SJCRH30 (cell line): Measurements from ENCODE around the gene EIPR1. TPM values are rescaled to one million over a fixed set of nuclear protein-coding genes. Genes with fewer than 3 reads are reported as not detected.
A peak's percentile ranks its signal among the peaks of the same experiment; 100 is the strongest.

ENCODE experiments used
- DNase-seq, 2 experiments: peaks; one replicate each; pipeline ENCODE4 v3.0.0-alpha.2; 2015 to 2020
- H3K27ac ChIP-seq: fragments of 250-450 bp; sonication (Bioruptor Pico); 2 replicates; pipeline ENCODE4 v1.5.1; 2020; ENCODE audit warnings: mild to moderate bottlenecking, moderate library complexity
- H3K27me3 ChIP-seq: fragments of 250-450 bp; sonication (Bioruptor Pico); 2 replicates; pipeline ENCODE4 v1.5.1; 2020; ENCODE audit warnings: mild to moderate bottlenecking, moderate library complexity
- H3K36me3 ChIP-seq: fragments of 250-450 bp; sonication (Bioruptor Pico); 2 replicates; pipeline ENCODE4 v1.5.1; 2020; ENCODE audit warnings: mild to moderate bottlenecking, moderate library complexity
- H3K4me1 ChIP-seq: fragments of 250-450 bp; sonication (Bioruptor Pico); 2 replicates; pipeline ENCODE4 v1.5.1; 2020; ENCODE audit warnings: mild to moderate bottlenecking, moderate library complexity
- H3K4me3 ChIP-seq: fragments of 250-450 bp; sonication (Bioruptor Pico); 2 replicates; pipeline ENCODE4 v1.5.1; 2020; ENCODE audit warnings: mild to moderate bottlenecking, moderate library complexity
- H3K9me3 ChIP-seq: fragments of 250-450 bp; sonication (Bioruptor Pico); replicated peaks from 2 replicates; pipeline ENCODE4 v1.5.1; 2020; ENCODE audit warnings: mild to moderate bottlenecking, moderate library complexity
- total RNA-seq: library from RNA; depleted of rRNA; stranded (reverse); fragments of >200 nt; shearing (Covaris generic); gene quantifications from 2 replicates; pipeline ENCODE4 v1.2.3, GENCODE V29; 2014

EIPR1 gene
- total RNA-seq, 1 experiment from 2014 or later, result 29.0 TPM

DNA sequence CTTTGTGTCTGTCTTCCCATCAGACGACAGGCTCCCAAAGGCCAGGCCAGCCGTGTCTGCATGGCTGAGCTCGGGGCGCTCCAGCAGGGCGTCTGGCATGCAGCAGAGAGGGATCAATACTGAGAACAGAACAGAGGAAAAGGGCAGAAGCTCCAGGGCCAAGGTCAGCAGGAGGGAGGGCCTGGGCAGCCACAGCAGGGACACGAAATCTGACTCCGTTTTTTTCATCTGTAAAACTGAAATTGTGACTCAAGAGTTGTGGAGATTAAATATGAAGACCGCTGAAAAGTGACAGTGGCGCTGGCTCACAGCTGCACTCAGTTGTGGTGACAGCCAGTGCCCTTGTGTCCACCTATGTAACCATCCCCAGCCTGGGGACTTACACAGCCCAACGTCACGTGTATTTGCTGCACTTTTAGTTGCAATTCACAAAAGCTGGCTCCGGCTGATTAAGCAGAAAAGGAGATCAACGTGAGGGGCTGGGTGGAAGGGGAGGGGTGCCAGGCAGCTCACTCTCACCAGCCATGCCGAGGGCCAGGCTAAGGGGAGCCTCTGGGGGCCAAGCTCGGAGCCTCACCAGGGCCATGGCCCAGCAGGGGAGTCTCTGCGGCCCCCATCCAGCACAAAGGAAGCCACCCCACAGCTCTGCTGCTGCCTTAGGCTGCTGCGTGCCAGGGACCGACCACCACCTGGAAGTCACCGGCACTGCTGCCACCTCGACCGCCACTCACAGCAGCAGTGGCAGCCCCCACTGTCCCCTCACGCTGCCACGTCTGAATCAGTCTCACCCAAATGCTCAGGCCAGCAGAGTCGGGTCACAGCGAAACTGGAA is 74.7 kb downstream of the EIPR1 start:
- Histone ChIP-seq H3K36me3 (no peaks in the 10 kb centered on the region), H3K27me3 (no peaks in the 10 kb centered on the region), H3K9me3 (no peaks in the 10 kb centered on the region), H3K4me3 (peak overlapping the region; percentile 52), H3K4me1 (peaks cover 8% of the 10 kb centered on the region), H3K27ac (peak overlapping the region; percentile 66)
- DNase-seq, result peak; percentile 25 to 49

DNA sequence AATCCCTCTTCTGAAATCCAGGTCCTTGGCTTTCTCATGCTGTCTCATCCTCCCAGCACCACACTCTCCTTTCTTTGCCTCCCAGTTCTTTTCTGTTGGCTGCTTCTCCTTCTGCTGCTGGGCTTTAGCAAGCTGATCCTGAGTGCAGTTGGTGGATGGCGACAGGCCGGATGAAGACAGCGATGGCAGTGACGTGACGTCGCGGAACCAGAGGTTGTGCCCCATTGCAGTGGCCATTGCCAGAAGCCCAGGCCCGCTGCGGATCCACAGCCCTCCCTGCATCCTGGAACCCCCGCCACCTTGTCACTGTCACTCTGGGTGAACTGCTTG is 75.2 kb downstream of the EIPR1 start:
- DNase-seq, result no peak
- no peak overlapping the region for H3K27ac ChIP-seq
- H3K27me3 ChIP-seq, result no peaks in the 10 kb centered on the region

DNA sequence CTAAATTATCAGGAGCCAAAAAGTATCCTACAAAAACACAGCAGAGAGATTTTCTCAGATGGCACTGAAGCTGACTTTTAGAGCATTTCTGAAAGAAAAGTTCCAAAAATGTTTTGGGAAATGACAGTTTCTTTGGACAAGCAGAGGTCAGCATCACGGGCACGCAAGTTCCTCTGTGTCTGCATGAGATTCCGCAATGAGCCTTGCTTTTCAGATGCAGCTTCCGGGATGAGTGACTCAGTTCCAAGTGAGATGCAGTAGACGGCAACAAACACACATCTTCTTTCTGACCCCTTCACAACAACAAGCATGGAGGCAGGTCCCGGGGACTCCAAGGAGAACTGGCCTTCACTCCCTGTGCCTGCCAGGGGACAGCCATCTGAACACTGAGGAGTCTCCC is 76.6 kb downstream of the EIPR1 start:
- Histone ChIP-seq H3K9me3 (no peaks in the 10 kb centered on the region), H3K36me3 (no peaks in the 10 kb centered on the region), H3K27ac (no peak overlapping the region), H3K4me1 (peaks cover 8% of the 10 kb centered on the region), H3K4me3 (no peak overlapping the region), H3K27me3 (no peaks in the 10 kb centered on the region)
- no peak for DNase-seq

More for the DNA sequence above, 75.2 kb downstream of the EIPR1 start:
- no peak overlapping the region for H3K4me3 ChIP-seq
- H3K4me1 ChIP-seq, result peaks cover 8% of the 10 kb centered on the region
- H3K36me3 ChIP-seq, result no peaks in the 10 kb centered on the region
- no peaks in the 10 kb centered on the region for H3K9me3 ChIP-seq

DNA sequence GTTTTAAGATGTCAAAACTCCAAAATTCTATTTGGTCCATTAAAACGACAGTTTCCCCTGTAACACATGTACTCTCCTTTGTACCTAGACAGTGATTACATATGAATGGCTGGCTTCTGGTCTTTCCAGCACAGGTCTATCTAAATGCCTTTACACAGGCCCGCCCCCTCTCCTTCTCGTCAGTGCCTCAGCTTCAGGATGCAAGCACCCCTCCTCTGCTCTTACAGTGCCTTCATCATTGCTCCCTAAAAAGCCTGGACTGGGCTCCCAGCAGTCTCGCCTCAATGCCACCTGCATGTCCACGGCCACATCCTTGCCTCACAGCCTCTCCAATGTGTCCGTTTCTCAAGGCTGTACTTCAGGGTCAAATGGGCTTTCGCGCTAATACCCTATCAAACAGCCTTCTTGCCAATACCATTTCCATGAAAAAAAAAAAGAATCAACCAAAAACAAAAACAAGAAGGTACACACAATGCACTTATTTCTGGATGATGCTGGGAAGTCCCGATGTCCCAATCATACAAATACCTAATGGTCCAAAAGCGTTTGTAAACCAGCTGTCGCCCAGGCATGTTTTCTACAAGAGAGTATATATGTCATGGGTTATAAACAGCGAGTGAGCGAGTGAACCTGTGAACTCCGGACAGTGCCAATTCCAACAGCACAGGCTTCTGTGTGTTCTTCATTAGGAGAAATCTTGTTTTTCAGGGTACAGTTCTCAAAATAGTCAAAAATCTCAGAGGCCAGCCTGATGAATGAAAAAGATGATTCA is 77.2 kb downstream of the EIPR1 start:
- peaks cover 8% of the 10 kb centered on the region for H3K4me1 ChIP-seq
- DNase-seq, result no peak
- H3K27ac ChIP-seq, result no peak overlapping the region

DNA sequence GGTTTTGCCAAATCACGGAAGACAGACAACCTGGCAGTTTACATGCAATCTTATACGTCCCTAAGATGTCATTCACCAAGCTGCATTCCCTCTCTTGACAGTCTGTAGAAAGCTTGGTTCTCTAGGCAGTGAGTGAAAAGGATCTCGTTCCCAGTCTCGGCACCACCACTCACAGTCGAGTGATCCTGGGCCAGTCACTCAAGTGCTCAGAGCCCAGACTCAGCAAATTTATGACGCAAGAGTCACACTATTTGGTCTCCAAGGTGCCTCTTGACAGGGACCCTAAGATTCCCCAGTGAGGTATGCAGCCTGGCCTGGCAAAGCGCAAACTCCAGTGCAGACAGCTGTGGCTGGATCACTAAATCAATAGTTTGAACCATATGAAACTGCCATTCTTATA is 77.9 kb downstream of the EIPR1 start:
- H3K4me1 ChIP-seq, result peaks cover 8% of the 10 kb centered on the region

More for the DNA sequence above, 77.2 kb downstream of the EIPR1 start:
- no peaks in the 10 kb centered on the region for H3K9me3 ChIP-seq
- no peaks in the 10 kb centered on the region for H3K27me3 ChIP-seq
- H3K4me3 ChIP-seq, result no peak overlapping the region
- no peaks in the 10 kb centered on the region for H3K36me3 ChIP-seq

DNA sequence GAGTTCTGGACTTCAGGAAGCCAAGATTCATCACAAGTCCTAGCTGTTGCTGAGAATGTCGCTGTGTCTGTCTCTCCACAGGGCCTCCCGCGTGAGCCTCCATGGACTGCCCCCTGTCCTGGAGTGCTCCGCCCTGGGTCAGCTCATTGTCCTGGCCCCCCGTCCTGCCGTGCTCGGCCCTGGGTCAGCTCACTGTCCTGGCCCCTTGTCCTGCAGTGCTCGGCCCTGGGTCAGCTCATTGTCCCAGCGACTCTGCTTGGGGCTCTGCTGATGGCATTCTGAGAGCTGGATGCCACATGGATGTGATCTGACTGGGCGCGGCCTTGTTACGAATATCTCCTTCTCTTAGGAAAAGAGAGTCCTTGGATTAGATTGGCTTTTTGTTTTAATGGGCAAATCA is 78.5 kb downstream of the EIPR1 start:
- H3K9me3 ChIP-seq, result no peaks in the 10 kb centered on the region
- H3K36me3 ChIP-seq, result no peaks in the 10 kb centered on the region
- no peak overlapping the region for H3K27ac ChIP-seq
- no peak overlapping the region for H3K4me3 ChIP-seq
- no peak for DNase-seq
- no peaks in the 10 kb centered on the region for H3K27me3 ChIP-seq
- peaks cover 8% of the 10 kb centered on the region for H3K4me1 ChIP-seq

More for the DNA sequence above, 77.9 kb downstream of the EIPR1 start:
- Histone ChIP-seq H3K27me3 (no peaks in the 10 kb centered on the region), H3K36me3 (no peaks in the 10 kb centered on the region), H3K27ac (no peak overlapping the region), H3K4me3 (no peak overlapping the region), H3K9me3 (no peaks in the 10 kb centered on the region)
- no peak for DNase-seq

DNA sequence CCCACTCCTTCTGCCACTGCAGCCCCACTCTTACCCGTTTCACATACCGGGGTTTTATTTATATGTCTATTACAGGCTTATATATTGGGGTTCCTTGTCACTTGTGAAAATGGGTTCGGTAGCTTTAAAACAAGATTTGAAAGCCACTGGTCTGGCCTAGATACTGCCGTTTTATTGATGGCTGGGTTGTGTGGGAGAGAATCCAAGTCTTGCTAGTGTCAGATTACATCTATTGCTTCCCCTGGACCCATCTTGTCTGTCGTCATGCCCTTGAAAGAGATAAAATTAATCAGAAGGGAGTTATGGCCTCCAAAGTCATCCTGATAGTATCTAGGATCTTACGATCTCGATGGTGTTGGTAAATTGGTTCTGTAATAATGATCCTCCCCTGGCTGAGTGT is 79.4 kb downstream of the EIPR1 start:
- H3K36me3 ChIP-seq, result no peaks in the 10 kb centered on the region
- H3K27ac ChIP-seq, result no peak overlapping the region
- H3K4me3 ChIP-seq, result no peak overlapping the region
- DNase-seq, result no peak
- peaks cover 6% of the 10 kb centered on the region for H3K4me1 ChIP-seq
- no peaks in the 10 kb centered on the region for H3K27me3 ChIP-seq
- H3K9me3 ChIP-seq, result no peaks in the 10 kb centered on the region

DNA sequence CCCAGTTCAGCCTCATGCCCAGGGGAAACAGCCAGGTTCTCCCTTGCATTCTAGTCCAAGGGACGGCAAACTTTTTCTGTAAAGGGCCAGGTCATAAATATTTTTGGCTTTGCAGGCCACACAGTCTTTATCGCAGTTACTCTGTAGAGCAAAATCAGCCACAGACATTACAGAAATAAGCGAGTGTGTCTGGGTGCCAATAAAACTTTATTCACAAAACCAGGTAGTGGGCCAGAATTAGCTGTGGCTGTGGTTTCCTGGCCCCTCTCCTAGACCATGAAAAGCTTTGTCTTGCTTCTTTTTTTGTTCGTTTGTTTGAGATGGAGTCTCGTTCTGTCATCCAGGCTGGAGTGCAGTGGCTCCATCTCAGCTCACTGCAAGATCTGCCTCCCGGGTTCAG is 80.1 kb downstream of the EIPR1 start:
- Histone ChIP-seq H3K4me3 (no peak overlapping the region), H3K27ac (no peak overlapping the region), H3K36me3 (no peaks in the 10 kb centered on the region), H3K27me3 (no peaks in the 10 kb centered on the region), H3K4me1 (no peaks in the 10 kb centered on the region; the same call in 1 of the 2 replicates), H3K9me3 (no peaks in the 10 kb centered on the region)
- no peak for DNase-seq

DNA sequence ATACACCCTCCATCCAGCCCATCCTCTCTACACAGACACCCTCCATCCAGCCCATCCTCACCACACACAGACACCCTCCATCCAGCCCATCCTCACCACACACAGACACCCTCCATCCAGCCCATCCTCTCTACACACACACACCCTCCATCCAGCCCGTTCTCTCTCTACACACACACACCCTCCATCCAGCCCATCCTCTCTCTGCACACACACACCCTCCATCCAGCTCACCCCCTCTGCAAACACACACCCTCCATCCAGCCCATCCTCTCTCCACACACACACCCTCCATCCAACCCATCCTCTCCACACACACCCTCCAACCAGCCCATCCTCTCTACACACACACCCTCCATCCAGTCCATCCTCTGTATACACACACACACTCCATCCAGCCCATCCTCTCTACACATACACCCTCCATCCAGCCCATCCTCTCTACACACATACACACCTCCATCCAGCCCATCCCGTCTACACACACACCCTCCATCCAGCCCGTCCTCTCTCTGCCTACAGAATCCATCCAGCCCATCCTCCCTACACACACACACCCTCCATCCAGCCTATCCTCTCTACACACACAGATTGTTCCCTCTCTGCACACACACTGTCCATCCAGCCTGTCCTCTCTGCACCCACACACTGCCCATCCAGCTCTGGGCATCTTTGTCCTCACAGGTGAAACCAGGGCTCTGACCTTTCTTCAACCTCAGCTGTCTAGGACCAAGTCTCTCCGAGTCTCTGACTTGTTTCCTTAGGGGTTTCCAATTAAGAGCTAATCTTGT is 81.2 kb downstream of the EIPR1 start:
- Histone ChIP-seq H3K9me3 (no peaks in the 10 kb centered on the region), H3K27ac (no peak overlapping the region), H3K4me3 (no peak overlapping the region), H3K27me3 (no peaks in the 10 kb centered on the region), H3K4me1 (no peaks in the 10 kb centered on the region), H3K36me3 (no peaks in the 10 kb centered on the region)
- no peak for DNase-seq

DNA sequence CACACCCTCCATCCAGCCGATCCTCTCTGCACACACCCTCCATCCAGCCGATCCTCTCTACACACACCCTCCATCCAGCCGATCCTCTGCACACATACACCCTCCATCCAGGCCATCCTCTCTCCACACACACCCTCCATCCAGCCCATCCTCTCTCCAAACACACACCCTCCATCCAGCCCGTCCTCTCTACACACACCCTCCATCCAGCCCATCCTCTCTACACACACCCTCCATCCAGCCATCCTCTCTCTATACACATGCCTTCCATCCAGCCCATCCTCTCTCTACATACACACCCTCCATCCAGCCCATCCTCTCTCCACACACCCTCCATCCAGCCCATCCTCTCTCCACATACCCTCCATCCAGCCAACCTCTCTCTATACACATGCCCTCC is 83.1 kb downstream of the EIPR1 start:
- H3K4me1 ChIP-seq, result no peaks in the 10 kb centered on the region
- H3K27ac ChIP-seq, result no peak overlapping the region
- no peaks in the 10 kb centered on the region for H3K27me3 ChIP-seq

DNA sequence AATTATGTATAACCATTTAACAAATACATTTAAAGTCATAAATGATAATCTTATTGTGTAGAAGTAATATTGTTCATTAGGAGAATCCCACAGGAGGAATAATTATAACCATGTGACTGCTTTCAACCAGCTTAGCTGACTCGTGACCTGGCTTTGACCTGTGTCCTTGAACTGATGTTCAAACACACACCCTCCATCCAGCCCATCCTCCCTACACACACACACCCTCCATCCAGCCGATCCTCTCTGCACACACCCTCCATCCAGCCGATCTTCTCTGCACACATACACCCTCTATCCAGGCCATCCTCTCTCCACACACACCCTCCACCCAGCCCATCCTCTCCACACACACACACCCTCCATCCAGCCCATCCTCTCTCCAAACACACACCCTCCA is 83.5 kb downstream of the EIPR1 start:
- Histone ChIP-seq H3K9me3 (no peaks in the 10 kb centered on the region), H3K27me3 (no peaks in the 10 kb centered on the region), H3K4me1 (no peaks in the 10 kb centered on the region), H3K27ac (no peak overlapping the region), H3K4me3 (no peak overlapping the region), H3K36me3 (no peaks in the 10 kb centered on the region)
- DNase-seq, result no peak

More for the DNA sequence above, 83.1 kb downstream of the EIPR1 start:
- Histone ChIP-seq H3K36me3 (no peaks in the 10 kb centered on the region), H3K9me3 (no peaks in the 10 kb centered on the region), H3K4me3 (no peak overlapping the region)
- DNase-seq, result no peak

DNA sequence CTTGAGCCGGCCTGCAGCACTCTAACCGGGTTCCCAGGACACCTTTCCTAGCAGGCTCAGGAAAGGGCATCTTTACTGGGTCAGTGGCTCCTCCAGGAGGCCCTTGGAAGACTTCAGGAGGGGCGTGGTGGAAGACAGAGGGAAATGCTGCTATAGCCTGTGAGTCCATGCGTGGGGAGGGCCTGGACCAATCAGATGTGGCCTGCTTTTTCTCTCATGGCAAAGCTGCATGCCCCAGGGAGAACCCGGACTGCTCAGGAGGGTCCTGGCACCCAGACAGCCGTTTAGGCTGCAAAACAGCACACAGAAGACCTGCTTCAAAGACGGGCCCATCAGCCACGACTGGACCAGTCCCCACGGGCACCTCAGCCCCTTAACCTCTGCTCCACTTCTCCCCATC is 84.4 kb downstream of the EIPR1 start:
- Histone ChIP-seq H3K36me3 (no peaks in the 10 kb centered on the region), H3K27me3 (no peaks in the 10 kb centered on the region), H3K4me1 (no peaks in the 10 kb centered on the region), H3K27ac (no peak overlapping the region), H3K4me3 (no peak overlapping the region), H3K9me3 (no peaks in the 10 kb centered on the region)
- DNase-seq, result no peak

DNA sequence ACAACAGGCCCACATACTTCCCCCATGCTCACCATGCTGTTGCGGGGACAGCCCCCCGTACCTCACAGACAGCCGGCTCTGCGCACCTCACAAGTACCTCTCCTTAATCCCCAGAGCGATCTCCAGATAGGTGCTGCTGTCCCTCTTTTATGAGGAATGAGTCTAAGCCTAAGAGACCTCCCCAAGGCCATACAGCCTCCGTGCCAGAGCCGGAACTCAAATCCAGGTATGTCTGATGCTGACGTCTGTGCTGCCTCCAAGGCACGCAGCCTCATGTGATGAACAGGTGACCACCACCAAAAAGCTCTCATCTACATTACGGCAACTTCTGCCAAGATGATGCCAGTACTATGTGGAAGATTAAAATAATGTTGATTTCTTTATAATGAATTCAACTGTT is 85.2 kb downstream of the EIPR1 start:
- no peak overlapping the region for H3K27ac ChIP-seq
- no peaks in the 10 kb centered on the region for H3K4me1 ChIP-seq
- no peak overlapping the region for H3K4me3 ChIP-seq

DNA sequence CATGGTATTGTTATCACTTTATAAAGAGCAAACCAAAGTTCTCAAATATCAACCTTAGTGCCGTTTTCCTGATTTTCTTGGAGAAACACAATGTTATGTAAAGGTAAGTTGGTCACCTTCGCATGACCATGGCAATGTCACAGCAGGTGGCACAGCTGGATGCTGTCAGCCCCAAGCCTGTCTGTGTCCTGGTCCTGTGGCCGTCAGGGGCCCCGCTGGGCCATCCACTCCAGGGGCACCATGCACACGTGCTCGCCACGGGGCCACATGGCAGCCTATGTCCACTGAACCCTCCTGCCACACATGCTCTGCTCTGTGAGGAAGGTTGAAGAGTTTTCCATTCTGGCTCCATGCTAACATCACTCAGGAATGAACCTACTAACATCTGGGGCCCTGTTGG is 85.9 kb downstream of the EIPR1 start:
- Histone ChIP-seq H3K36me3 (no peaks in the 10 kb centered on the region), H3K9me3 (no peaks in the 10 kb centered on the region), H3K27me3 (no peaks in the 10 kb centered on the region), H3K27ac (no peak overlapping the region), H3K4me1 (no peaks in the 10 kb centered on the region), H3K4me3 (no peak overlapping the region)
- no peak for DNase-seq

More for the DNA sequence above, 85.2 kb downstream of the EIPR1 start:
- DNase-seq, result no peak
- Histone ChIP-seq H3K36me3 (no peaks in the 10 kb centered on the region), H3K27me3 (no peaks in the 10 kb centered on the region), H3K9me3 (no peaks in the 10 kb centered on the region)

DNA sequence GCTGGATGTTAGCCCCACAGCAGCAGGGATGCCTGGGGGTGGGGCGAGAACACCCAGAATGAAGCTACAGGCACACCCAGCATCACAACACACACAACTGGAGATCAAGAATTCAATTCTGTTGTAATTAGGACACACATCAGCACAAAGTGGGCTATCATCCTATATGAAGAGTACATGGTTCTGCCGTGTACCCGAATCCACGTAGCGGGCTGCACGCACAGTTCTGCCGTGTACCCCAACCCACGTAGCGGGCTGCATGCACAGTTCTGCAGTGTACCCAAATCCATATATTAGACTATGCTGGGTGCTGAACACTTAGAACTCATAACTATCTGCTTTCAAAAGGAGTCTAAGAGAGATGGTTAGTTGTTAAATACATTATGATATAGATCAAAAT is 86.5 kb downstream of the EIPR1 start:
- H3K4me1 ChIP-seq, result no peaks in the 10 kb centered on the region

More for the DNA sequence above, 86.5 kb downstream of the EIPR1 start:
- no peaks in the 10 kb centered on the region for H3K9me3 ChIP-seq
- DNase-seq, result no peak
- H3K4me3 ChIP-seq, result no peak overlapping the region
- H3K27me3 ChIP-seq, result no peaks in the 10 kb centered on the region
- H3K27ac ChIP-seq, result no peak overlapping the region
- H3K36me3 ChIP-seq, result no peaks in the 10 kb centered on the region
